H9 (cell line): ENCODE measurements around the gene SMARCA2. TPM values are rescaled to one million over a fixed set of nuclear protein-coding genes. Genes with fewer than 3 reads are reported as not detected.

ENCODE experiments used
- DNase-seq: peaks from one replicate; pipeline ENCODE4 v3.0.0-alpha.2; 2017
- H2AFZ ChIP-seq: one replicate; pipeline ENCODE4 v1.6.1; 2013; ENCODE audit warnings: mild to moderate bottlenecking, low read length, control low read depth, moderate library complexity
- H2AK5ac ChIP-seq: 2 replicates; pipeline ENCODE4 v1.6.1; 2013; ENCODE audit warnings: low read length, control low read depth, mixed read lengths; ENCODE audit not compliant: insufficient read length
- H2BK120ac ChIP-seq: one replicate; pipeline ENCODE4 v1.6.1; 2013; ENCODE audit warnings: low read depth, mild to moderate bottlenecking, low read length, control low read depth, inconsistent platforms; ENCODE audit not compliant: poor library complexity, severe bottlenecking
- H2BK12ac ChIP-seq: 2 replicates; pipeline ENCODE4 v1.6.1; 2013; ENCODE audit warnings: low read length, control low read depth, mixed read lengths, low read depth; ENCODE audit not compliant: insufficient read length
- H2BK15ac ChIP-seq: 2 replicates; pipeline ENCODE4 v1.6.1; 2013; ENCODE audit warnings: low read depth, low read length, control low read depth
- H2BK20ac ChIP-seq: one replicate; pipeline ENCODE4 v1.6.1; 2013; ENCODE audit warnings: low read depth, mild to moderate bottlenecking, low read length, control low read depth, inconsistent platforms; ENCODE audit not compliant: poor library complexity, severe bottlenecking
- H2BK5ac ChIP-seq: 2 replicates; pipeline ENCODE4 v1.6.1; 2013; ENCODE audit warnings: low read length, control low read depth, mixed read lengths; ENCODE audit not compliant: insufficient read length
- H3K14ac ChIP-seq: 2 replicates; pipeline ENCODE4 v1.6.1; 2013; ENCODE audit warnings: low read length, control low read depth; ENCODE audit not compliant: insufficient read depth
- H3K18ac ChIP-seq: 2 replicates; pipeline ENCODE4 v1.6.1; 2013; ENCODE audit warnings: low read depth, mild to moderate bottlenecking, mixed read lengths, low read length, control low read depth; ENCODE audit not compliant: insufficient read length
- H3K23ac ChIP-seq: 2 replicates; pipeline ENCODE4 v1.6.1; 2013; ENCODE audit warnings: low read length, control low read depth, mixed read lengths, low read depth; ENCODE audit not compliant: insufficient read length
- H3K23me2 ChIP-seq: 2 replicates; pipeline ENCODE4 v1.6.1; 2013; ENCODE audit warnings: low read depth, mild to moderate bottlenecking, mixed read lengths, low read length, control low read depth; ENCODE audit not compliant: insufficient read length, poor library complexity, severe bottlenecking
- H3K27ac ChIP-seq: 2 replicates; pipeline ENCODE4 v1.5.1; 2013; ENCODE audit warnings: low read length, control low read depth, mixed read lengths, low read depth; ENCODE audit not compliant: insufficient read length
- H3K27me3 ChIP-seq: 2 replicates; pipeline ENCODE4 v1.6.1; 2013; ENCODE audit warnings: low read length, control low read depth, inconsistent platforms; ENCODE audit not compliant: insufficient read depth
- H3K4ac ChIP-seq: 2 replicates; pipeline ENCODE4 v1.6.1; 2013; ENCODE audit warnings: low read depth, mild to moderate bottlenecking, control low read depth, inconsistent platforms, low read length, moderate library complexity
- H3K4me1 ChIP-seq: 2 replicates; pipeline ENCODE4 v1.6.1; 2013; ENCODE audit warnings: low read length, control low read depth, inconsistent platforms; ENCODE audit not compliant: insufficient read depth
- H3K4me2 ChIP-seq: 2 replicates; pipeline ENCODE4 v1.6.1; 2013; ENCODE audit warnings: low read length, control low read depth, mixed read lengths; ENCODE audit not compliant: insufficient read length, insufficient read depth
- H3K56ac ChIP-seq: 2 replicates; pipeline ENCODE4 v1.6.1; 2013; ENCODE audit warnings: low read depth, mild to moderate bottlenecking, mixed read lengths, low read length, control low read depth; ENCODE audit not compliant: insufficient read length
- H3K79me1 ChIP-seq: 2 replicates; pipeline ENCODE4 v1.6.1; 2013; ENCODE audit warnings: low read depth, mild to moderate bottlenecking, moderate library complexity, low read length, control low read depth, inconsistent platforms; ENCODE audit not compliant: insufficient read depth, poor library complexity, severe bottlenecking
- H3K79me2 ChIP-seq: 2 replicates; pipeline ENCODE4 v1.6.1; 2013; ENCODE audit warnings: low read length, control low read depth, inconsistent platforms; ENCODE audit not compliant: insufficient read depth
- H3K9ac ChIP-seq: 2 replicates; pipeline ENCODE4 v1.6.1; 2013; ENCODE audit warnings: low read length, control low read depth, mixed read lengths; ENCODE audit not compliant: insufficient read length; ENCODE audit errors: extremely low read depth
- H3K9me3 ChIP-seq: one replicate; pipeline ENCODE4 v1.6.1; 2013; ENCODE audit warnings: low read depth, low read length, inconsistent platforms; ENCODE audit not compliant: control insufficient read depth
- H3T11ph ChIP-seq: one replicate; pipeline ENCODE4 v1.6.1; 2013; ENCODE audit warnings: mild to moderate bottlenecking, low read length, control low read depth, inconsistent platforms
- H4K20me1 ChIP-seq: one replicate; pipeline ENCODE4 v1.6.1; 2013; ENCODE audit not compliant: control insufficient read depth, insufficient read length, insufficient read depth
- H4K5ac ChIP-seq: 2 replicates; pipeline ENCODE4 v1.6.1; 2013; ENCODE audit warnings: low read depth, mild to moderate bottlenecking, mixed read lengths, low read length, control low read depth; ENCODE audit not compliant: insufficient read length
- H4K8ac ChIP-seq: replicated peaks from 2 replicates; pipeline ENCODE4 v1.6.1; 2013; ENCODE audit warnings: low read length, control low read depth, mixed read lengths, low read depth; ENCODE audit not compliant: insufficient read length
- H4K91ac ChIP-seq: 2 replicates; pipeline ENCODE4 v1.6.1; 2013; ENCODE audit warnings: low read depth, mild to moderate bottlenecking, moderate library complexity, mixed read lengths, low read length, control low read depth; ENCODE audit not compliant: insufficient read length
- H3K27ac Mint-ChIP-seq, 3 experiments: 2 replicates in 2 of 3; 3 replicates in 1 of 3; pipeline ENCODE4 v1.8.0; 2020 to 2021; ENCODE audit warnings: mixed read lengths in 3 of 3, mild to moderate bottlenecking in 1 of 3, moderate library complexity in 1 of 3
- H3K27me3 Mint-ChIP-seq: 2 replicates; pipeline ENCODE4 v1.8.0; 2021; ENCODE audit warnings: low read depth, mild to moderate bottlenecking, moderate library complexity, mixed read lengths
- H3K36me3 Mint-ChIP-seq, 3 experiments: 2 replicates in 2 of 3; 3 replicates in 1 of 3; pipeline ENCODE4 v1.8.0; 2020 to 2021; ENCODE audit warnings: low read depth in 3 of 3, mixed read lengths in 3 of 3; ENCODE audit not compliant: insufficient read depth in 1 of 3
- H3K4me1 Mint-ChIP-seq, 2 experiments: 2 replicates each; pipeline ENCODE4 v1.8.0; 2020; ENCODE audit warnings: mixed read lengths in 2 of 2
- H3K4me3 Mint-ChIP-seq, 2 experiments: 2 replicates in 1 of 2; 3 replicates in 1 of 2; pipeline ENCODE4 v1.8.0; 2020 to 2021; ENCODE audit warnings: mild to moderate bottlenecking in 2 of 2, mixed read lengths in 2 of 2, moderate library complexity in 1 of 2
- H3K9me3 Mint-ChIP-seq, 2 experiments: 2 replicates in 1 of 2; 3 replicates in 1 of 2; pipeline ENCODE4 v1.8.0; 2020; ENCODE audit warnings: mild to moderate bottlenecking in 2 of 2, mixed read lengths in 2 of 2, moderate library complexity in 1 of 2
- CTCF ChIP-seq: fragments of 200-600 bp; sonication (generic); conservative IDR thresholded peaks from 3 replicates; pipeline ENCODE4 v1.8.0; 2021; ENCODE audit warnings: antibody characterized with exemption, mild to moderate bottlenecking
- WGBS: extraction: QIAGEN DNeasy Blood & Tissue Kit; methylation state at CpG from one replicate; pipeline ENCODE4 v1.1.7; 2013; ENCODE audit warnings: missing lambda C conversion rate, low lambda C conversion rate, mixed read lengths; ENCODE audit not compliant: insufficient read length; ENCODE audit errors: extremely low coverage; 5-methylcytosine and 5-hydroxymethylcytosine counted together
- total RNA-seq: library from RNA; stranded (reverse); gene quantifications from 2 replicates; pipeline ENCODE4 v1.2.1, GENCODE V29; 2021

SMARCA2 gene
- total RNA-seq, 1 experiment from 2014 or later, result 15.3 TPM

GRCh38 chr9:2130941-2131340, 115.8 kb downstream of the SMARCA2 start:
- Histone ChIP-seq H3K79me1 (no peaks in the 10 kb centered on the region), H3K56ac (no peak overlapping the region), H4K5ac (no peak overlapping the region), H2AFZ (no peak overlapping the region), H4K91ac (no peak overlapping the region), H2BK15ac (no peak overlapping the region), H3K4me1 (no peaks in the 10 kb centered on the region; the same call in 1 of the 2 replicates), H2BK5ac (no peak overlapping the region), H4K20me1 (no peaks in the 10 kb centered on the region), H2BK20ac (no peak overlapping the region), H3K23me2 (no peaks in the 10 kb centered on the region), H3K4ac (no peak overlapping the region), H4K8ac (no peak overlapping the region), H3K27ac (no peak overlapping the region), H3K4me2 (no peak overlapping the region), H3K9me3 (no peaks in the 10 kb centered on the region), H3K18ac (no peak overlapping the region), H3K23ac (no peak overlapping the region), H3K79me2 (no peaks in the 10 kb centered on the region), H3T11ph (no peak overlapping the region), H2BK120ac (no peak overlapping the region), H3K27me3 (no peaks in the 10 kb centered on the region), H3K14ac (no peak overlapping the region), H3K9ac (no peak overlapping the region), H2BK12ac (no peak overlapping the region), H2AK5ac (no peak overlapping the region)
- no peak overlapping the region; a peak in 1 of 7 replicates for H3K27ac Mint-ChIP-seq
- no peak overlapping the region for H3K4me3 Mint-ChIP-seq
- no peaks in the 10 kb centered on the region; the same call in 1 of the 2 replicates for H3K27me3 Mint-ChIP-seq
- WGBS, result no CpG with 5 or more reads among the region's 3 CpGs
- H3K36me3 Mint-ChIP-seq, result no peaks in the 10 kb centered on the region; a peak in 1 of 7 replicates
- no peak for DNase-seq
- peaks cover 5 to 9% of the 10 kb centered on the region in 2 experiments; a peak in 3 of 4 replicates for H3K4me1 Mint-ChIP-seq
- no peak for TF ChIP-seq CTCF
- no peaks in the 10 kb centered on the region for H3K9me3 Mint-ChIP-seq
